SK-N-SH (cell line): ENCODE measurements around the gene VEGFA. TPM values are rescaled to one million over a fixed set of nuclear protein-coding genes. Genes with fewer than 3 reads are reported as not detected.

Source experiments
- CTCF ChIA-PET: fragments of 300-600, 350-600 bp; formaldehyde crosslinking; extraction: SDS; loops from one replicate; lab custom pipeline; 2021; lab: Yijun Ruan, JAX
- POLR2A ChIA-PET: fragments of 350-600 bp; sonication (Branson Sonifier 250); formaldehyde crosslinking; extraction: SDS; loops from one replicate; lab custom pipeline; 2020; ENCODE audit warnings: antibody characterized with exemption, inconsistent platforms; lab: Yijun Ruan, JAX
- DNase-seq: peaks from one replicate; pipeline ENCODE4 v3.0.0; 2012
- H2AFZ ChIP-seq: fragments of 200-600 bp; sonication (generic); 2 replicates; pipeline ENCODE4 v1.8.1; 2016; ENCODE audit warnings: antibody characterized with exemption, mild to moderate bottlenecking, low read depth
- H3F3A ChIP-seq: fragments of 200-600 bp; sonication (generic); replicated peaks from 2 replicates; pipeline ENCODE3; 2016; ENCODE audit warnings: antibody characterized with exemption, mild to moderate bottlenecking; ENCODE audit not compliant: insufficient read depth
- H3K27ac ChIP-seq, 2 experiments: fragments of 200-500 bp in 1 of 2; fragments of 200-600 bp in 1 of 2; sonication (Bioruptor generic) in 1 of 2; sonication (generic), shearing (Covaris generic) in 1 of 2; 2 replicates each; pipeline versions ENCODE4 v1.5.1 to v1.6.1; 2014 to 2016; ENCODE audit warnings: low read depth in 2 of 2, inconsistent platforms in 1 of 2, low read length in 1 of 2, mild to moderate bottlenecking in 1 of 2, mixed read lengths in 1 of 2
- H3K27me3 ChIP-seq: fragments of 200-600 bp; sonication (generic), shearing (Covaris generic); 2 replicates; pipeline ENCODE4 v1.6.1; 2016; ENCODE audit warnings: mixed run types; ENCODE audit not compliant: insufficient read depth
- H3K36me3 ChIP-seq, 2 experiments: fragments of 200-500 bp in 1 of 2; fragments of 200-600 bp in 1 of 2; sonication (Bioruptor generic) in 1 of 2; sonication (generic) in 1 of 2; replicated peaks in 1 of 2; 2 replicates each; pipeline versions ENCODE3 to v1.5.1; 2014 to 2016; ENCODE audit warnings: low read length in 1 of 2, mild to moderate bottlenecking in 1 of 2; ENCODE audit not compliant: insufficient read depth in 2 of 2, control insufficient read depth in 1 of 2
- H3K4me1 ChIP-seq, 2 experiments: fragments of 200-500 bp in 1 of 2; fragments of 200-600 bp in 1 of 2; sonication (Bioruptor generic) in 1 of 2; sonication (generic), shearing (Covaris generic) in 1 of 2; 2 replicates each; pipeline versions ENCODE4 v1.5.1 to v1.6.1; 2014 to 2016; ENCODE audit warnings: low read depth in 1 of 2, low read length in 1 of 2, mixed run types in 1 of 2; ENCODE audit not compliant: insufficient read depth in 2 of 2, control insufficient read depth in 1 of 2
- H3K4me2 ChIP-seq: fragments of 200-600 bp; sonication (generic), shearing (Covaris generic); 2 replicates; pipeline ENCODE4 v1.6.1; 2017; ENCODE audit warnings: mixed run types
- H3K4me3 ChIP-seq, 2 experiments: fragments of 200-500 bp in 1 of 2; fragments of 200-600 bp in 1 of 2; sonication (Bioruptor generic) in 1 of 2; sonication (generic), shearing (Covaris generic) in 1 of 2; 2 replicates each; pipeline versions ENCODE4 v1.5.1 to v1.8.1; 2014 to 2016; ENCODE audit warnings: low read depth in 2 of 2, inconsistent platforms in 1 of 2, low read length in 1 of 2, mild to moderate bottlenecking in 1 of 2, mixed read lengths in 1 of 2, moderate library complexity in 1 of 2
- H3K79me2 ChIP-seq: fragments of 200-600 bp; sonication (generic); 2 replicates; pipeline ENCODE4 v1.8.1; 2017; ENCODE audit warnings: mild to moderate bottlenecking; ENCODE audit not compliant: insufficient read depth
- H3K9ac ChIP-seq: fragments of 200-600 bp; sonication (generic); 2 replicates; pipeline ENCODE4 v1.6.1; 2017; ENCODE audit warnings: mixed run types
- H3K9me2 ChIP-seq: fragments of 200-600 bp; sonication (generic); 2 replicates; pipeline ENCODE4 v1.6.1; 2017; ENCODE audit warnings: mixed run types
- H3K9me3 ChIP-seq: fragments of 200-600 bp; sonication (generic); 2 replicates; pipeline ENCODE4 v1.6.1; 2017; ENCODE audit warnings: mixed run types, mild to moderate bottlenecking, moderate library complexity
- H4K20me1 ChIP-seq: fragments of 200-600 bp; sonication (generic); 2 replicates; pipeline ENCODE4 v1.6.1; 2017; ENCODE audit warnings: mild to moderate bottlenecking, mixed run types; ENCODE audit not compliant: insufficient read depth
- ELF1 ChIP-seq: IDR thresholded peaks from 2 replicates; pipeline ENCODE4 v1.4.0; 2012
- EP300 ChIP-seq, 2 experiments: IDR thresholded peaks; 2 replicates each; pipeline versions ENCODE4 v1.4.0 to v1.6.1; 2012; ENCODE audit warnings: borderline replicate concordance in 1 of 2, low read depth in 1 of 2, low read length in 1 of 2
- EZH2phosphoT487 ChIP-seq: fragments of 200-600 bp; sonication (generic); IDR thresholded peaks from 2 replicates; pipeline ENCODE4 v1.6.1; 2017; ENCODE audit warnings: low read depth, mixed run types, mild to moderate bottlenecking, antibody characterized with exemption, moderate library complexity, borderline replicate concordance
- FOSL2 ChIP-seq: IDR thresholded peaks from 2 replicates; pipeline ENCODE4 v1.4.0; 2012; ENCODE audit warnings: low read depth, mild to moderate bottlenecking, moderate library complexity, borderline replicate concordance
- FOXM1 ChIP-seq: IDR thresholded peaks from 2 replicates; pipeline ENCODE4 v1.4.0; 2012; ENCODE audit warnings: low read depth, mild to moderate bottlenecking
- JUND ChIP-seq: IDR thresholded peaks from 2 replicates; pipeline ENCODE4 v1.4.0; 2012
- MAX ChIP-seq: IDR thresholded peaks from 2 replicates; pipeline ENCODE4 v1.4.0; 2012; ENCODE audit warnings: low read depth
- MEF2A ChIP-seq: IDR thresholded peaks from 2 replicates; pipeline ENCODE4 v1.4.0; 2012; ENCODE audit warnings: low read depth, borderline replicate concordance
- NFIC ChIP-seq: IDR thresholded peaks from 2 replicates; pipeline ENCODE4 v1.4.0; 2012; ENCODE audit warnings: borderline replicate concordance
- NRF1 ChIP-seq: IDR thresholded peaks from 2 replicates; pipeline ENCODE4 v1.6.1; 2012; ENCODE audit warnings: low read depth, mild to moderate bottlenecking, low read length
- PBX3 ChIP-seq: IDR thresholded peaks from 2 replicates; pipeline ENCODE4; 2012
- POLR2AphosphoS5 ChIP-seq: IDR thresholded peaks from 2 replicates; pipeline ENCODE4 v1.6.1; 2012; ENCODE audit warnings: low read depth, low read length
- RAD21 ChIP-seq: IDR thresholded peaks from 2 replicates; pipeline ENCODE4 v1.6.1; 2012; ENCODE audit warnings: mild to moderate bottlenecking, low read length
- RCOR1 ChIP-seq: fragments of 150-350 bp; IDR thresholded peaks from 2 replicates; pipeline ENCODE4 v1.6.1; 2017; ENCODE audit warnings: antibody characterized with exemption, low read length
- REST ChIP-seq: IDR thresholded peaks from 2 replicates; pipeline ENCODE4 v1.6.1; 2012; ENCODE audit warnings: mild to moderate bottlenecking, low read depth, low read length, moderate library complexity
- RFX5 ChIP-seq: IDR thresholded peaks from 2 replicates; pipeline ENCODE4 v1.6.1; 2012; ENCODE audit warnings: mild to moderate bottlenecking, improper control_type of control experiment, low read length
- RXRA ChIP-seq: IDR thresholded peaks from 2 replicates; pipeline ENCODE4 v1.4.0; 2012; ENCODE audit warnings: low read depth, mild to moderate bottlenecking, borderline replicate concordance
- TAF1 ChIP-seq: IDR thresholded peaks from 2 replicates; pipeline ENCODE4 v1.6.1; 2012; ENCODE audit warnings: low read depth, mild to moderate bottlenecking, low read length, moderate library complexity, borderline replicate concordance
- WGBS: methylation state at CpG from one replicate; pipeline ENCODE4 v1.1.6; 2017; ENCODE audit warnings: low lambda C conversion rate; 5-methylcytosine and 5-hydroxymethylcytosine counted together
- polyA plus RNA-seq, 3 experiments: library from polyadenylated mRNA; depleted of rRNA; stranded (reverse); fragments of >200 nt; gene quantifications; 2 replicates each; pipeline ENCODE4 v1.2.3, GENCODE V29; 2012

Gene VEGFA
- polyA plus RNA-seq, 1 of the 3 experiments (the other 2 are of a cell fraction) = 81.0 TPM

GRCh38 chr6:43797919-43798318, 27.9 kb downstream of the VEGFA start:
- TF ChIP-seq EP300 (IDR thresholded peaks at IDR 0.05; ENCODE audit: borderline replicate concordance in 1 of 2, low read depth in 1 of 2, low read length in 1 of 2) (no peak), FOXM1 (no peak), NFIC (no peak), POLR2AphosphoS5 (no peak), RXRA (no peak), JUND (no peak), RAD21 (no peak), EZH2phosphoT487 (no peak), RFX5 (no peak), REST (no peak), FOSL2 (no peak), MEF2A (no peak), MAX (no peak), NRF1 (no peak), PBX3 (no peak), ELF1 (no peak), RCOR1 (no peak), TAF1 (no peak)
- H3K4me1 ChIP-seq = peaks cover 0 to 23% of the 10 kb centered on the region in 2 experiments; a peak in 2 of 4 replicates
- H3K9me2 ChIP-seq = no peaks in the 10 kb centered on the region
- no peaks in the 10 kb centered on the region for H3K36me3 ChIP-seq
- H3F3A ChIP-seq = no peaks in the 10 kb centered on the region
- no peak overlapping the region for H3K4me3 ChIP-seq
- CTCF ChIA-PET = interaction anchor here (1.1 to 2.4 kb wide), 3 partner anchors 24 to 144 kb away, joined by 4 to 13 read pairs (median 4); partner anchors contain the start of gene VEGFA
- no CpG with 5 or more reads among the region's 11 CpGs for WGBS
- no peak overlapping the region for H3K4me2 ChIP-seq
- no peaks in the 10 kb centered on the region for H4K20me1 ChIP-seq
- no peaks in the 10 kb centered on the region for H3K9me3 ChIP-seq
- DNase-seq = no peak
- H3K79me2 ChIP-seq = no peaks in the 10 kb centered on the region
- POLR2A ChIA-PET = no interaction called here
- H3K27ac ChIP-seq = no peak overlapping the region; a peak in 1 of 4 replicates
- H3K27me3 ChIP-seq = no peaks in the 10 kb centered on the region
- no peak overlapping the region for H3K9ac ChIP-seq
- no peak overlapping the region for H2AFZ ChIP-seq
